Endodermal cell (in vitro differentiated cells): ENCODE measurements around the gene ZMIZ1. TPM values are rescaled to one million over a fixed set of nuclear protein-coding genes. Genes with fewer than 3 reads are reported as not detected.

Source experiments
- DNase-seq: peaks from one replicate; pipeline ENCODE4 v3.0.0-alpha.2; 2017
- H3K27ac ChIP-seq: 2 replicates; pipeline ENCODE4 v1.5.1; 2013; ENCODE audit warnings: mild to moderate bottlenecking, low read depth, low read length, moderate library complexity
- H3K27me3 ChIP-seq: 2 replicates; pipeline ENCODE4 v1.6.1; 2013; ENCODE audit warnings: mild to moderate bottlenecking, low read length, moderate library complexity; ENCODE audit not compliant: insufficient read depth, control insufficient read depth, poor library complexity, severe bottlenecking
- H3K36me3 ChIP-seq: 2 replicates; pipeline ENCODE4 v1.7.0; 2013; ENCODE audit warnings: mild to moderate bottlenecking, low read length, moderate library complexity; ENCODE audit not compliant: control insufficient read depth, insufficient read depth
- H3K4me1 ChIP-seq: one replicate; pipeline ENCODE4 v1.7.0; 2013; ENCODE audit warnings: low read length; ENCODE audit not compliant: control insufficient read depth, insufficient read depth
- H3K4me3 ChIP-seq: 2 replicates; pipeline ENCODE4 v1.5.1; 2013; ENCODE audit warnings: mild to moderate bottlenecking, low read length, moderate library complexity
- H3K9ac ChIP-seq: 2 replicates; pipeline ENCODE4 v1.6.1; 2013; ENCODE audit warnings: mild to moderate bottlenecking, low read length, moderate library complexity; ENCODE audit not compliant: poor library complexity, severe bottlenecking; ENCODE audit errors: extremely low read depth
- H3K9me3 ChIP-seq: 2 replicates; pipeline ENCODE4 v1.6.1; 2013; ENCODE audit warnings: mild to moderate bottlenecking, low read length, moderate library complexity; ENCODE audit not compliant: control insufficient read depth
- H3K27ac Mint-ChIP-seq: 2 replicates; pipeline ENCODE4 v1.8.0; 2020; ENCODE audit warnings: mixed read lengths
- H3K27me3 Mint-ChIP-seq: 2 replicates; pipeline ENCODE4 v1.8.0; 2021; ENCODE audit warnings: mild to moderate bottlenecking, mixed read lengths; ENCODE audit not compliant: insufficient read depth
- H3K36me3 Mint-ChIP-seq: 2 replicates; pipeline ENCODE4 v1.8.0; 2020; ENCODE audit warnings: low read depth, mixed read lengths
- H3K4me1 Mint-ChIP-seq: 2 replicates; pipeline ENCODE4 v1.8.0; 2020; ENCODE audit warnings: mixed read lengths
- H3K4me3 Mint-ChIP-seq: 2 replicates; pipeline ENCODE4 v1.8.0; 2020; ENCODE audit warnings: mild to moderate bottlenecking, moderate library complexity, mixed read lengths
- H3K9me3 Mint-ChIP-seq: 2 replicates; pipeline ENCODE4 v1.8.0; 2020; ENCODE audit warnings: mild to moderate bottlenecking, mixed read lengths
- WGBS, 2 experiments: methylation state at CpG; one replicate each; pipeline versions ENCODE4 v1.1.5 to v1.1.7; 2013; ENCODE audit warnings: missing lambda C conversion rate in 2 of 2, mixed read lengths in 1 of 2; ENCODE audit not compliant: insufficient coverage in 1 of 2, insufficient read length in 1 of 2; 5-methylcytosine and 5-hydroxymethylcytosine counted together
- total RNA-seq, 2 donors: library from RNA; stranded (reverse); fragmentation: NEBNext Ultra II Directional in 1 of 2; extraction: Animal tissue kit (Norgen Biotek cat#: 25700) in 1 of 2; gene quantifications; 2 replicates in 1 of 2; 3 replicates in 1 of 2; pipeline ENCODE4 v1.2.1, GENCODE V29; 2021
- TF ChIP-seq, protein P1 (sequence below): fragments of 200-600 bp; sonication (generic); conservative IDR thresholded peaks from 2 replicates; pipeline ENCODE4 v1.5.0; 2021; ENCODE audit warnings: antibody characterized with exemption, mild to moderate bottlenecking

ZMIZ1 gene
- total RNA-seq, 2 donors from 2014 or later = 65.3 to 67.5 TPM

DNA sequence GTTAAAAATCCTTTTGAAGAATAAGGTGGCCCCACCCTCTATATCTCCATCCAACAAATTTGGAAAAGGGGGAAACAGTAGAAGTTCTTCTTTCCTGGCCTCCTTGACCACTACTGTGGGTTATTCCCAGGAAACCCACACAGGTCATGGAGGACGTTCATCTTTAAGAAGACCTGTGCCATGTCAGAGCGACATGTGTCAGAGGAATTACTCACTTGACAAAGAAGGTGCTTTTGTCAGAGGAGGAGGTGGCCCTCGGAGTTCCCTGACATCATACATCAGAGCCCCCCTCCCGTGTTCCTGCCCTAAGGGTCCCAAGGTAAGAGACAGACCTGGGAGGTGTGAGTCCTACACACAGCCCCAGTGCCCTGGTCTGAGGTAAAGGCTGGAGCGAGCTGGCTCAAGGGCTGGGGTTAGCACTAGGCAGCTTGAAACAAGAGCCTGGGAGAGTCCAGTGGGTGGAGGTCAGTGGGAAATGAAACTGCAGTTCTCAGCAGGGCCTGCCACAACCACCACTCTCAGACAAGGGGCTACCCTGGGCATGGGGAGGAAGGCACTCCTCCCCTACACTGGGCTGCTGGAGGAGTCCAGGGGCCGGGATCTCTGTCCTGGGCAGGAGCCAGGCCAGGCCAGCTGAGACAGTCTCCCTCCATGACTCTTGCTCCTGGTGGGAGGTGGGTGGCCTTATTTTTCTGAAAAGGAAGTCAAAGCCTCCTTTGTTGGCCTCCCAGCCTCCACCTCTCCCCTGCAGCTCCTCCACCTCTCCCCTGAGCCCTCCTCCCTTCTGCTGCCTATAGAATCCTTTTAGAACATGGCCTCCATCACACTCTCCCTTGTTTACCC, 21.8 kb upstream of the ZMIZ1 start:
- TF ChIP-seq, protein P1, sequence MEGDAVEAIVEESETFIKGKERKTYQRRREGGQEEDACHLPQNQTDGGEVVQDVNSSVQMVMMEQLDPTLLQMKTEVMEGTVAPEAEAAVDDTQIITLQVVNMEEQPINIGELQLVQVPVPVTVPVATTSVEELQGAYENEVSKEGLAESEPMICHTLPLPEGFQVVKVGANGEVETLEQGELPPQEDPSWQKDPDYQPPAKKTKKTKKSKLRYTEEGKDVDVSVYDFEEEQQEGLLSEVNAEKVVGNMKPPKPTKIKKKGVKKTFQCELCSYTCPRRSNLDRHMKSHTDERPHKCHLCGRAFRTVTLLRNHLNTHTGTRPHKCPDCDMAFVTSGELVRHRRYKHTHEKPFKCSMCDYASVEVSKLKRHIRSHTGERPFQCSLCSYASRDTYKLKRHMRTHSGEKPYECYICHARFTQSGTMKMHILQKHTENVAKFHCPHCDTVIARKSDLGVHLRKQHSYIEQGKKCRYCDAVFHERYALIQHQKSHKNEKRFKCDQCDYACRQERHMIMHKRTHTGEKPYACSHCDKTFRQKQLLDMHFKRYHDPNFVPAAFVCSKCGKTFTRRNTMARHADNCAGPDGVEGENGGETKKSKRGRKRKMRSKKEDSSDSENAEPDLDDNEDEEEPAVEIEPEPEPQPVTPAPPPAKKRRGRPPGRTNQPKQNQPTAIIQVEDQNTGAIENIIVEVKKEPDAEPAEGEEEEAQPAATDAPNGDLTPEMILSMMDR = no peak
- no peaks in the 10 kb centered on the region for H3K36me3 Mint-ChIP-seq
- H3K4me1 Mint-ChIP-seq = peaks cover 38% of the 10 kb centered on the region
- no peaks in the 10 kb centered on the region for H3K9me3 ChIP-seq
- H3K9me3 Mint-ChIP-seq = no peaks in the 10 kb centered on the region
- H3K27me3 ChIP-seq = no peaks in the 10 kb centered on the region
- no peak overlapping the region for H3K4me3 ChIP-seq
- no peak overlapping the region for H3K27ac ChIP-seq
- no peak overlapping the region for H3K27ac Mint-ChIP-seq
- H3K27me3 Mint-ChIP-seq = no peaks in the 10 kb centered on the region
- H3K36me3 ChIP-seq = no peaks in the 10 kb centered on the region
- WGBS, 2 experiments = 83 to 86% methylated on average over 2 to 6 of the region's 6 CpGs
- H3K4me1 ChIP-seq = peaks cover 25% of the 10 kb centered on the region
- DNase-seq = peak; percentile 53
- H3K4me3 Mint-ChIP-seq = no peak overlapping the region
- no peak overlapping the region for H3K9ac ChIP-seq

DNA sequence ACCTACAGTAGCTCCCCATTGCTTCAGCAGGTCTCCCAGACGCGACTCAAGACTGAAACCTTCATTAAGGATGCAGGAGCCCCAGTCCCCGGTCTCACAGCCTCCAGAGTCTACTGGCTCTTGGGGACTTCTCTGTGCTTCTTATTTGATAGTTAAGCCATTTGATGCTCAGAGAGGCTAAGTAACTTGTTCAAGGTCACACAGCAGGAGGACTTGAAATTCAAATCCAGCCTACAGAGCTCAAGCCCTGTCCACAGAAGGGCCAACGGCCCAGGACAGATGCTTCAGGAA, 21.2 kb upstream of the ZMIZ1 start:
- no peaks in the 10 kb centered on the region for H3K27me3 ChIP-seq
- Mint-ChIP-seq H3K27ac (no peak overlapping the region), H3K4me3 (no peak overlapping the region), H3K9me3 (no peaks in the 10 kb centered on the region), H3K36me3 (no peaks in the 10 kb centered on the region), H3K27me3 (no peaks in the 10 kb centered on the region), H3K4me1 (peaks cover 42% of the 10 kb centered on the region)
- no peak overlapping the region for H3K9ac ChIP-seq
- no peaks in the 10 kb centered on the region for H3K9me3 ChIP-seq
- no peak overlapping the region for H3K4me3 ChIP-seq
- WGBS, 2 experiments = 84 to 92% methylated on average over 3 to 4 of the region's 4 CpGs
- no peak overlapping the region for H3K27ac ChIP-seq
- H3K4me1 ChIP-seq = peaks cover 28% of the 10 kb centered on the region
- TF ChIP-seq, protein P1 = no peak
- no peak for DNase-seq
- H3K36me3 ChIP-seq = no peaks in the 10 kb centered on the region

DNA sequence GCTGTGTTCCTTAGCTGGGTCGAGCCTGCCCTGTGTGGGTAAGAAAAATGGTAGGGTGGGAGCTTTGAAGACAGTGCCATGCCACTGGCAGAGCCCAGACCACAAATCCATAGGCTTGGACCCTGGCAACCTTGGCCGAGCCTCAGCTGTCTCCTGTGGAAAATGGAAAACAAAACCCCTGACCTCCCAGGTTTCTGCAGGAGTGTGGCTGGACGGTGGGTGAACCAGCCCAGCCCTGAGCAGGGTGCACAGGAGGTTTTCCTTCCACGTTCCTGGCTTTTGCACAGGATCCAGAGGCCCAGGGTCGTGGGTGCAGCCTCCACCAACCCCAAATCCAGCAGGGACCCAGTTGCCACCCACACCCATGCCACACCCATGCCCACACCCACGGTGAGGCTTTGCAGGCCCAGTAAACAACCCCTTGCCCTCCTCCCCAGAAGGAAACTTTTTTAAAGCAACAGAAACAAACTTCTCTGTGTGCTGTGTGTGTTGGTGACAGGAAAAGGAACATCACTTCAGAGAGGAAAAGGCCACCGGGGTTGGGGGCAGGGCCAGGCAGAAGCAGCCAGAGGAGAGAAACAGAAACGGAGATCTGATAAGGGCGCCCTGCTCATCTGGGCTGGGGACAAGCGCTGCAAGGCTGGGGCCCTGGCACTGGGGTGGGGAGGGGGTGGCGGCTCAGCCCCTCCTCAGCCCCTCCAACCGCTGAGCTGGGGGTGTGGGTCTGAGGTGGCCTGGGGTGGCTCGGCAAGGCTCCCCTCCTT, 20.7 kb upstream of the ZMIZ1 start:
- no peaks in the 10 kb centered on the region for H3K9me3 ChIP-seq
- TF ChIP-seq, protein P1 = no peak
- peak; percentile 59 for DNase-seq
- no peaks in the 10 kb centered on the region for H3K36me3 ChIP-seq
- no peaks in the 10 kb centered on the region for H3K27me3 Mint-ChIP-seq
- no peak overlapping the region for H3K9ac ChIP-seq
- H3K27me3 ChIP-seq = no peaks in the 10 kb centered on the region
- no peak overlapping the region for H3K4me3 ChIP-seq
- H3K36me3 Mint-ChIP-seq = no peaks in the 10 kb centered on the region
- H3K27ac ChIP-seq = no peak overlapping the region
- WGBS, 2 experiments = 65 to 70% methylated on average over 5 to 13 of the region's 13 CpGs
- H3K27ac Mint-ChIP-seq = no peak overlapping the region
- H3K9me3 Mint-ChIP-seq = no peaks in the 10 kb centered on the region
- peaks cover 28% of the 10 kb centered on the region for H3K4me1 ChIP-seq
- H3K4me3 Mint-ChIP-seq = no peak overlapping the region
- H3K4me1 Mint-ChIP-seq = peaks cover 42% of the 10 kb centered on the region
